Dedifferentiated amniotic fluid mesenchymal stem cell (primary cell): Measurements from ENCODE around the gene ADAMTS18.

Experiments
- DNase-seq: peaks from one replicate; pipeline ENCODE4 v3.0.0-alpha.2; 2016; ENCODE audit errors: extremely low spot score

ADAMTS18 gene

GRCh38 chr16:77437859-77438258, 3.0 kb upstream of the ADAMTS18 start:
- DNase-seq, result no peak

- no peak for DNase-seq
Measured at GRCh38 chr16:77435272-77435820, 512 bp upstream of the ADAMTS18 start.

- DNase-seq, result no peak
Measured at GRCh38 chr16:77434022-77434529, 758 bp downstream of the ADAMTS18 start.

GRCh38 chr16:77433146-77433545, 1.7 kb downstream of the ADAMTS18 start:
- DNase-seq, result no peak

- DNase-seq, result no peak
Measured at GRCh38 chr16:77432264-77432663, 2.6 kb downstream of the ADAMTS18 start.

- no peak for DNase-seq
Measured at GRCh38 chr16:77430787-77431585, 3.8 kb downstream of the ADAMTS18 start.

GRCh38 chr16:77430360-77430759, 4.5 kb downstream of the ADAMTS18 start:
- no peak for DNase-seq

- no peak for DNase-seq
Measured at GRCh38 chr16:77424871-77425604, 9.8 kb downstream of the ADAMTS18 start.

- DNase-seq, result no peak
Measured at GRCh38 chr16:77422196-77422784, 12.5 kb downstream of the ADAMTS18 start.

- no peak for DNase-seq
Measured at GRCh38 chr16:77416939-77417480, 17.8 kb downstream of the ADAMTS18 start.

GRCh38 chr16:77414752-77415231, 20.0 kb downstream of the ADAMTS18 start:
- no peak for DNase-seq

GRCh38 chr16:77410449-77410848, 24.4 kb downstream of the ADAMTS18 start:
- DNase-seq, result no peak

- DNase-seq, result no peak
Measured at GRCh38 chr16:77409311-77409710, 25.5 kb downstream of the ADAMTS18 start.

- DNase-seq, result no peak
Measured at GRCh38 chr16:77408607-77409006, 26.2 kb downstream of the ADAMTS18 start.

- no peak for DNase-seq
Measured at GRCh38 chr16:77406680-77407079, 28.2 kb downstream of the ADAMTS18 start.

GRCh38 chr16:77404775-77405174, 30.1 kb downstream of the ADAMTS18 start:
- DNase-seq, result no peak

GRCh38 chr16:77403732-77404131, 31.1 kb downstream of the ADAMTS18 start:
- no peak for DNase-seq

GRCh38 chr16:77402672-77403071, 32.2 kb downstream of the ADAMTS18 start:
- DNase-seq, result no peak

- DNase-seq, result no peak
Measured at GRCh38 chr16:77402118-77402517, 32.7 kb downstream of the ADAMTS18 start.

- no peak for DNase-seq
Measured at GRCh38 chr16:77399546-77399945, 35.3 kb downstream of the ADAMTS18 start.

GRCh38 chr16:77399066-77399465, 35.8 kb downstream of the ADAMTS18 start:
- no peak for DNase-seq

GRCh38 chr16:77398495-77398894, 36.3 kb downstream of the ADAMTS18 start:
- DNase-seq, result no peak
